ENCODE data around the gene OVOL2.

DNA sequence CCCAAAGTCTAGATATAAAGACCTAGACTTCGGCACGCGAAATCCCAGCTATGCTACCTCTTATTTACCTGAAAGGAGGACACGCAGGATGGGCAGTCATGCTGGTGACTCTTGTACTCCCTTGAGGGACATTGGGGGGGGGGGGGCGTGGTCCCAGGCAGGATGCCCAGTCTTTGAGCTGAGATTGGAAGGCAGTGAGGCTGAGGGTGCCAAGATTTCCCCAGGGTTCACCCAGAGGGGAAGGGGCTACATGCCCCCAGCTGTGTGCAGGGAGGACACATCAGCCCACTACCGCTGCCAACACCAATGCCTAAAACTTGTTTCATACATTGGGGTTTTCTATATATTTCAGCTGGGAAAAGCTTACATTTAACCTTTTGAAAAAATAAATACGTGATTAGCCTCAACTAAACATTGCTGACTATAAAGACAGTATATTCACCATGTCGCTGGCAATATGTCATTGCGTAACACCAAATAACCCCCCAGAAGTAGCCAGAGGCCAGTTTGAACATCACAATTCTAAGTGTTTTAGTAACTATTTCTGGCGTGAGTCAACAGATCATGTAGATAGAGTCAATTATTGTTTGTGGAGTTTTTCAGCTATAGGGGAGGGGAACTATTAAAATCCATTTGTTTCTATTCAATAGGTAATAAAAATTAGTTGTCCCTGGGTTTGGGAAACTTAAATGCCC is 67.3 kb downstream of the OVOL2 start:
- TF ChIP-seq, protein P1, sequence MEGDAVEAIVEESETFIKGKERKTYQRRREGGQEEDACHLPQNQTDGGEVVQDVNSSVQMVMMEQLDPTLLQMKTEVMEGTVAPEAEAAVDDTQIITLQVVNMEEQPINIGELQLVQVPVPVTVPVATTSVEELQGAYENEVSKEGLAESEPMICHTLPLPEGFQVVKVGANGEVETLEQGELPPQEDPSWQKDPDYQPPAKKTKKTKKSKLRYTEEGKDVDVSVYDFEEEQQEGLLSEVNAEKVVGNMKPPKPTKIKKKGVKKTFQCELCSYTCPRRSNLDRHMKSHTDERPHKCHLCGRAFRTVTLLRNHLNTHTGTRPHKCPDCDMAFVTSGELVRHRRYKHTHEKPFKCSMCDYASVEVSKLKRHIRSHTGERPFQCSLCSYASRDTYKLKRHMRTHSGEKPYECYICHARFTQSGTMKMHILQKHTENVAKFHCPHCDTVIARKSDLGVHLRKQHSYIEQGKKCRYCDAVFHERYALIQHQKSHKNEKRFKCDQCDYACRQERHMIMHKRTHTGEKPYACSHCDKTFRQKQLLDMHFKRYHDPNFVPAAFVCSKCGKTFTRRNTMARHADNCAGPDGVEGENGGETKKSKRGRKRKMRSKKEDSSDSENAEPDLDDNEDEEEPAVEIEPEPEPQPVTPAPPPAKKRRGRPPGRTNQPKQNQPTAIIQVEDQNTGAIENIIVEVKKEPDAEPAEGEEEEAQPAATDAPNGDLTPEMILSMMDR (IDR thresholded peaks at IDR 0.05), result no peak
- TF ChIP-seq POLR2A (IDR thresholded peaks at IDR 0.05), result no peak
